Keratinocyte (primary cell): ENCODE results near the gene DMKN.

Source experiments
- CTCF ChIP-seq, 3 experiments: IDR thresholded peaks in 1 of 3; conservative IDR thresholded peaks in 1 of 3; optimal IDR thresholded peaks in 1 of 3; 2 replicates in 2 of 3; 3 replicates in 1 of 3; pipeline versions ENCODE3 to v1.5.1; 2011; ENCODE audit warnings: low read length in 3 of 3, mild to moderate bottlenecking in 3 of 3, moderate library complexity in 2 of 3, control low read depth in 1 of 3, inconsistent platforms in 1 of 3; ENCODE audit not compliant: insufficient read depth in 2 of 3; ENCODE audit errors: extremely low read depth in 1 of 3
- EZH2 ChIP-seq: IDR thresholded peaks from one replicate; pipeline ENCODE4 v1.6.1; 2012; ENCODE audit warnings: inconsistent platforms, mild to moderate bottlenecking, low read length, moderate library complexity

DNA sequence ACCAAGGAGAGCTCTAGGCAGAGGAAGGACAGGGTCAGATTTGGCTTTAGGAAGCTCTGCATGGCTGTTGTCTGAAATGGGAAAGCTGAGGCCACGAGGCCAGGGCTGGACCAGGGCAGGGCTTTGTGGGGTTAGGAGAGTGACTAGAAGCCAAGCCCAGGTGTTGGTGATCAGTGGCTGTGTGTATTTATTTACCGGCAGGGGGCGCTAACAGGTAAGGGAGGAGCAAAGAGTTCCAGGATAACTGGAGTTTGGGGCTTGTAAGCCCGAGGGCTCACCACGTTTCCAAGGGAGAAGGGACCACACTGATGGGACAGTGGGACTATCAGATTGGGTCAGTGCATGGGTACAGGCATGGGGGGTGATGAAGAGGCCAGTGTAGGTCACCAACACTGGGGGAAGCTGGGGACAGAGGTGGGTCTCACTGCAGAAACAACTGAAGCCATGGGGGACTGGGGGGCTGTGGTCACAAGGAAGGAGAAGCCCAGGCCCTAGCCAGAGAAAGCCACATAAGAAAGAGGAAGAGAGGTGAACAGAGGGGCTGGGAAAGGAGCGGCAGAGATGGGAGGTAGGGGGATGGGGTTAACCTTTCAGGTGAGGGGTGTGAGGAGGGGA is 35.8 kb upstream of the DMKN start:
- TF ChIP-seq CTCF (optimal IDR thresholded peaks at IDR 0.05 in 1 of 3, IDR thresholded peaks at IDR 0.05 in 1 of 3, conservative IDR thresholded peaks at IDR 0.05 in 1 of 3; ENCODE audit: extremely low read depth in 1 of 3, insufficient read depth in 2 of 3, low read length in 3 of 3) (peak; percentile 73 to 82 (median 80)), EZH2 (no peak)
